ENCODE data around the gene SF3B3.

DNA sequence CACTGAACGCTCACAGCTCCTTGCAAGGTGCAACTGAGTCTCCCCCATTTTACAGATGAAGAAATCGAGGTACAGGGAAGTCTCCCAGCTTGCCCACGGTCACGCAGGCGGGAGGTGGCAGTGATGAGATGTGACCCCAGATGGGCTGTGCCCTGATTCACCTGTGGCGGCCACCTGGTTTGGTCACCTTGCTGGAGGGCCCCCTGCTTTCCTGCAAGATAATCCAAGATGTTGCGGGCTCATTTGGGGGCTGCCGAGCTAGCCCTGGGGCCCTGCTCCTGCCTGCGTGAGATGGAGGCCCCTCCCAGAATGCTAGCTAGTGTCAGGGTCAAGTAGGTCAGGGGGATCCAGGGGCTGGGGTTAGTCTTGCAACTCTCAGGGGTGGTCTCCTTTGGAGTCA, 63.1 kb downstream of the SF3B3 start:
- TF ChIP-seq, protein P1, sequence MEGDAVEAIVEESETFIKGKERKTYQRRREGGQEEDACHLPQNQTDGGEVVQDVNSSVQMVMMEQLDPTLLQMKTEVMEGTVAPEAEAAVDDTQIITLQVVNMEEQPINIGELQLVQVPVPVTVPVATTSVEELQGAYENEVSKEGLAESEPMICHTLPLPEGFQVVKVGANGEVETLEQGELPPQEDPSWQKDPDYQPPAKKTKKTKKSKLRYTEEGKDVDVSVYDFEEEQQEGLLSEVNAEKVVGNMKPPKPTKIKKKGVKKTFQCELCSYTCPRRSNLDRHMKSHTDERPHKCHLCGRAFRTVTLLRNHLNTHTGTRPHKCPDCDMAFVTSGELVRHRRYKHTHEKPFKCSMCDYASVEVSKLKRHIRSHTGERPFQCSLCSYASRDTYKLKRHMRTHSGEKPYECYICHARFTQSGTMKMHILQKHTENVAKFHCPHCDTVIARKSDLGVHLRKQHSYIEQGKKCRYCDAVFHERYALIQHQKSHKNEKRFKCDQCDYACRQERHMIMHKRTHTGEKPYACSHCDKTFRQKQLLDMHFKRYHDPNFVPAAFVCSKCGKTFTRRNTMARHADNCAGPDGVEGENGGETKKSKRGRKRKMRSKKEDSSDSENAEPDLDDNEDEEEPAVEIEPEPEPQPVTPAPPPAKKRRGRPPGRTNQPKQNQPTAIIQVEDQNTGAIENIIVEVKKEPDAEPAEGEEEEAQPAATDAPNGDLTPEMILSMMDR (IDR thresholded peaks at IDR 0.05 in 2 of 3, conservative IDR thresholded peaks at IDR 0.05 in 1 of 3; ENCODE audit: control insufficient read depth in 2 of 3, extremely low read depth in 1 of 3, insufficient read depth in 1 of 3, low read depth in 3 of 3, low read length in 3 of 3) = no peak
- TF ChIP-seq, protein P2, sequence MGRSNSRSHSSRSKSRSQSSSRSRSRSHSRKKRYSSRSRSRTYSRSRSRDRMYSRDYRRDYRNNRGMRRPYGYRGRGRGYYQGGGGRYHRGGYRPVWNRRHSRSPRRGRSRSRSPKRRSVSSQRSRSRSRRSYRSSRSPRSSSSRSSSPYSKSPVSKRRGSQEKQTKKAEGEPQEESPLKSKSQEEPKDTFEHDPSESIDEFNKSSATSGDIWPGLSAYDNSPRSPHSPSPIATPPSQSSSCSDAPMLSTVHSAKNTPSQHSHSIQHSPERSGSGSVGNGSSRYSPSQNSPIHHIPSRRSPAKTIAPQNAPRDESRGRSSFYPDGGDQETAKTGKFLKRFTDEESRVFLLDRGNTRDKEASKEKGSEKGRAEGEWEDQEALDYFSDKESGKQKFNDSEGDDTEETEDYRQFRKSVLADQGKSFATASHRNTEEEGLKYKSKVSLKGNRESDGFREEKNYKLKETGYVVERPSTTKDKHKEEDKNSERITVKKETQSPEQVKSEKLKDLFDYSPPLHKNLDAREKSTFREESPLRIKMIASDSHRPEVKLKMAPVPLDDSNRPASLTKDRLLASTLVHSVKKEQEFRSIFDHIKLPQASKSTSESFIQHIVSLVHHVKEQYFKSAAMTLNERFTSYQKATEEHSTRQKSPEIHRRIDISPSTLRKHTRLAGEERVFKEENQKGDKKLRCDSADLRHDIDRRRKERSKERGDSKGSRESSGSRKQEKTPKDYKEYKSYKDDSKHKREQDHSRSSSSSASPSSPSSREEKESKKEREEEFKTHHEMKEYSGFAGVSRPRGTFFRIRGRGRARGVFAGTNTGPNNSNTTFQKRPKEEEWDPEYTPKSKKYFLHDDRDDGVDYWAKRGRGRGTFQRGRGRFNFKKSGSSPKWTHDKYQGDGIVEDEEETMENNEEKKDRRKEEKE (IDR thresholded peaks at IDR 0.05) = no peak
- TF ChIP-seq CREB1 (IDR thresholded peaks at IDR 0.05; ENCODE audit: low read depth) = no peak
- TF ChIP-seq TCF7 (IDR thresholded peaks at IDR 0.05; ENCODE audit: borderline replicate concordance) = no peak
- TF ChIP-seq POLR2A (IDR thresholded peaks at IDR 0.05; ENCODE audit: low read depth, low read length) = no peak
- TF ChIP-seq, protein P3, sequence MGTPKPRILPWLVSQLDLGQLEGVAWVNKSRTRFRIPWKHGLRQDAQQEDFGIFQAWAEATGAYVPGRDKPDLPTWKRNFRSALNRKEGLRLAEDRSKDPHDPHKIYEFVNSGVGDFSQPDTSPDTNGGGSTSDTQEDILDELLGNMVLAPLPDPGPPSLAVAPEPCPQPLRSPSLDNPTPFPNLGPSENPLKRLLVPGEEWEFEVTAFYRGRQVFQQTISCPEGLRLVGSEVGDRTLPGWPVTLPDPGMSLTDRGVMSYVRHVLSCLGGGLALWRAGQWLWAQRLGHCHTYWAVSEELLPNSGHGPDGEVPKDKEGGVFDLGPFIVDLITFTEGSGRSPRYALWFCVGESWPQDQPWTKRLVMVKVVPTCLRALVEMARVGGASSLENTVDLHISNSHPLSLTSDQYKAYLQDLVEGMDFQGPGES (IDR thresholded peaks at IDR 0.05) = no peak

Measured in GM12878 (cell line).